ENCODE measurements around the gene FLOT1.

DNA sequence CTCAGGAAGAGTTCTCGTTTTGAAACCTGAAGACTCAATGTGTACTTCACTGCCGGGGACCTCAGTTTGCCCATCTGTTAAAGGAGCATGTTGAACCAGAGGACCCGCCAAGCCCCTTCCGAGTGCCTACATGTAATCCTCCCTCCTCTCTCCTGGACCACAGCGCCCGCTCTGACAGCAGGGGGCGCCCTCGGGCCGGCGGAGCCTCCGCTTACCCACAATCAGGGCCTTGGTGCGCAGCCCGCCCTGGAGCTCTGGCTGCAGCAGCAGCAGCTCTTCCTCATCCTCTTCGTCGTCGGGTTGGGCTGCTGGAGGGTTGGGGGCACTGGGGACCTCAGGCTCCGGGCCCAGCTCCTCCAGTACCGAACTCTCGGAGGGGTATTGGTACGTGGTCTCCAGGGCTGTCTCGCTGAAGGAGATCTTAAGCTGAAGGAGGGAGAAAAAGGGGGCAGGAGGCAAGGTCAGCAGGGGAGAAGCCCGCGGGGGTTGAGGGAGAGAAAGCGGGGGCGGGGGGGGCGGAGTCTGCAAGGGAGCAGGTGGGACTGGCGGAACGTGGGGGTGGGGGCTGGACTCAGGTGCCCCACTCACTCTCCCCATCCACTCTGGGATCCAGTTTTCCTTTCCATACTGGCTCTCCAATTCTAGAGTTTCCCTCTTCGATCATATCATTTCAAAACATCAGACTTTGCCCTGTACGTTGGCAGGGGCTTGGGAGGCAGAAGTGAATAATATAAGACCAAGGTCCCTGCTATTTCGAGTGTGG lies 63.3 kb downstream of the FLOT1 start:
- TF ChIP-seq POLR2AphosphoS5 (IDR thresholded peaks at IDR 0.05) (peak in 2 of 4 donors; percentile 30 to 40), CTCF (IDR thresholded peaks at IDR 0.05) (peak; percentile 92 to 98 (median 97)), POLR2A (IDR thresholded peaks at IDR 0.05) (no peak), EP300 (IDR thresholded peaks at IDR 0.05) (no peak)
